ENCODE measurements around the gene OTUB1.

DNA sequence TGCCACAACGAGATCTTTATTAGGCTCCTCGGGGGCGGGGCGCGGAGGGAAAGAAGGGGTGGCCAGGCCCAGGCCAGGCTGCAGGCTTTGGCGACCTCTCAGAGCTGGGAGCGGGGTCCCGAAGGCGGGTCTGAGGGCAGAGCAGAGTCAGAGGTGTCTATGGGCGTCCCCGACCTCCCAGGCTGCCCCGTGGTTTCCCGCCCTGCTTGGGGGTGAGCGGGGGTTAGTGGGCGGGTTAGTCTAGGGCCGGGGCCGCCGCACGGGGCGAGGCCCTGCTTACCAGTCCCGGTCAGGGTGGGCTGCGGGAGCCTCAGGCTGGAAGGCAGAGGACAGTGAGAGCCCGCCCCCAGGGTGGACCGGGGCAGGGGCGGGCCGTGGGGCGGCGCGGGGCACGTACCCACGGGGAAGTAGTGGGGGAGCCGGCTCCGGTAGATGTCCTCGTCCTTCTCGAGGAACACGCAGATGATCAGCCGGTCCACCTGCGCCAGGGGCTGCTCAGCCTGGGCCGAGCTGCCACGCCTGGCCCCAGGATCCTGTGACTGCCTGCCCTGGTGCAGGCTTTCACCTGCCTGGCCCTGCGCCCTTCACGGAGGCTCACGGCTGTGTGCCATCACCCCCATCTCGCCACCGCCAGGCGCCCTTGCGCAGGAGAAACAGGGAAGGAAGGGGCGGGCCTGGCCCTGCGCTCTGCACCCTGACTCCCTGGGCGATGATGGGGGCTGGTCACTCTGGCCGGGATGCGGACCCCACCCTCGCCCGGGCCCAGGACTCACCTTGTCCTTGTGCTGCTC, 12.5 kb downstream of the OTUB1 start:
- TF ChIP-seq CTCF (IDR thresholded peaks at IDR 0.05) (no peak), POLR2A (IDR thresholded peaks at IDR 0.05) (no peak)
